ENCODE data around the gene BIVM.

Gene BIVM

DNA sequence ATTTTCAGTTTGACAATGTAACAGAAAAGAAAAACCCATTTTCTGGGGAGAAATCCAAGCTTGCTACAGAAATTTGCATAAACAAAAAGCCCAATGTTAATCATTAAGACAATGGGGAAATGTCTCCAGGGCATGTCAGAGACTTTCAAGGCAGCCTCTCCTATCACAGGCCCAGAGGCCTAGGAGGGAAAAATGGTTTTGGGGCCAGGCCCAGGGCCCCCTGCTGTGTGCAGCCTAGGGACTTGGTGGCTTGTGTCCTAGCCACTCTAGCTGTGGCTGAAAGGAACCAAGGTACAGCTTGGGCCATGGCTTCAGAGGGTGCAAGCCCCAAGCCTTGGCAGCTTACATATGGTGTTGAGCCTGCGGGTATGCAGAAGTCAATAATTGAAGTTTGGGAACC lies 17.3 kb upstream of the BIVM start:
- H3K4me3 ChIP-seq, result no peak overlapping the region
- H3K27ac ChIP-seq, result no peak overlapping the region

DNA sequence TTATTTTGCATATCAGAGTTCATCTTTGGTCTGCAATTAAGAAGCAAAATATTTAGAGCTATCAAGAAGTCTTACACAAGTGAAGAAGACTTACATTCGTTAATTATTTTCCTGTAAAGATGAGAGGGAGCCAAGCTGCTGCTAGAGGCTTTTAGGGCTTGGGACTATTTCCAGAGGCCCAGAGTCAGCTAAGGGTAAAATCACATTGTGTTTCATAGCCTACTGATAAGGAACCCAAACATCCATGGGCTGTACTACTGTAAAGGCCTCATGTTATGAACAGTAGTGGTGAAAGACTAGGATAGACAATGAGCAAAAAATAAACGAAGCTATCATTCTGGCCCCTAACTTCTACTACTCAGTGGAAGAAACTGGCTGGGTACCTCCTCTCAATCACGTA lies 14.4 kb upstream of the BIVM start:
- Histone ChIP-seq H3K27ac (no peak overlapping the region), H3K4me3 (no peak overlapping the region)

GRCh38 chr13:102788683-102789082 lies 10.2 kb upstream of the BIVM start:
- no peak overlapping the region for H3K4me3 ChIP-seq
- no peak overlapping the region for H3K27ac ChIP-seq

- H3K27ac ChIP-seq, result no peak overlapping the region
- H3K4me3 ChIP-seq, result no peak overlapping the region
Observed at GRCh38 chr13:102792396-102792795, 6.5 kb upstream of the BIVM start.

GRCh38 chr13:102793611-102794355 lies 5.1 kb upstream of the BIVM start:
- Histone ChIP-seq H3K27ac (no peak overlapping the region), H3K4me3 (no peak overlapping the region)

GRCh38 chr13:102799426-102800144 lies 666 bp downstream of the BIVM start:
- Histone ChIP-seq H3K4me3 (peak overlapping the region; percentile 49 to 76 (median 71)), H3K27ac (peak overlapping the region; percentile 35 to 92 (median 83))

DNA sequence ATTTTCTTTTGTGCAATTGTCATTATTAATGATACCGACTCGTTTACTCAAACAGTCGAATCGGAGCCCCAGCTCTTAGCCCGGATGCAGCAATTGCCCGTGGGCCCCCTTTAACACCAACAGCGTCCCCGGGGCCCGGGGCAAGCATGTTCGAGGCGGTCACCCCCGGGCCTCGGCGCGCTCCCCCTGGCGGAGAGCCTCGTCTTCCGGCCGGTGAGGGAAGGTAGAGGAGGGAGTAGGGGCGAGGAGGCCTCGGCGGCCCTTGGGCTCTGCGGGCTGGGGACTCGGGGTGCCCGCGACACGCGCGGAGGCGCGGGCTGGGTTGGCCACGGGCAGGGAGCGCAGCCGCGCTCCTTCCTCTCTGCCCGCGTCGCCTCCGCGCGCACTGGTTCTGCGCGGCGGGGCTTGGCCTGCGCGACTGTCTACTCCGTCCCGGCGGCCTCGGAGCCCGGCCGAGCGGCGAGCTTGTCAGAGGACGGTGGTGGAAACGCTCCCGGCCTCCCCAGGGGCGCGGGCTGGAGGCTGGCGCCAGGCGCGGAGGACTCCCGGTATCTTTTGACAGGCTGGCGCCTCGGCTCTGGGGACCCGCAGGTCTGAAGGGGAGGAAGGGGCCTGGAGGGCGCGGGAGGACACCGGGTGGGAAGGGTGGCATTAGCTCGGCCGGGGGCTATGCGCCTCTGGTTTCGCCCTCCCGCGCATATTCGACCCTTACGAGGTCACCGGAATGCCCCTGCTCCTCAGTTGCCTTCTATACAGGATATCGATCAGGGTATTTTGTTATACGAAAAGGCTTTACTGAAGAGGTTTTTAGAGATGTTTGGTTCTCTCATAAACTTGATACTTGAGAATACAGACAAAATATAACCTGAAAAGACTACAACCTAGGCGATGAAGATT lies 1.5 kb downstream of the BIVM start:
- Histone ChIP-seq H3K27ac (peak overlapping the region; percentile 60 to 92 (median 83)), H3K4me3 (peak overlapping the region; percentile 49 to 76 (median 71))

DNA sequence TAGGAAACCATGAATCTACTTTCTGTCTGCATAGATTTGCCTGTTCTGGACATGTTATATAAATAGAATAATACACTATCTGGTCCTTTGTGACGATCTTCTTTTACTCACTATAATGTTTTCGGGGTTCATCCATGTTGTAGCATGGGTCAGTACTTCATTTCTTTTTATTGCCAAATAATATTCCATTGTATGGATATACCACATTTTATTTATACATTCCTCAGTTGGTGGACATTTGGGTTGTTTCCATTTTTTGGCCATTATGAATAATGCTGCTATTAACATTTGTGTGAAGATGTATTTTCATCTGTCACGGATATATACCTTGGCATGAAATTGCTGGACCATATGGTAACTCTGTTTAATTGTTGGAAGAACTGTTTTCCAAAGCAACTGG lies 6.8 kb downstream of the BIVM start:
- Histone ChIP-seq H3K4me3 (no peak overlapping the region), H3K27ac (no peak overlapping the region)

DNA sequence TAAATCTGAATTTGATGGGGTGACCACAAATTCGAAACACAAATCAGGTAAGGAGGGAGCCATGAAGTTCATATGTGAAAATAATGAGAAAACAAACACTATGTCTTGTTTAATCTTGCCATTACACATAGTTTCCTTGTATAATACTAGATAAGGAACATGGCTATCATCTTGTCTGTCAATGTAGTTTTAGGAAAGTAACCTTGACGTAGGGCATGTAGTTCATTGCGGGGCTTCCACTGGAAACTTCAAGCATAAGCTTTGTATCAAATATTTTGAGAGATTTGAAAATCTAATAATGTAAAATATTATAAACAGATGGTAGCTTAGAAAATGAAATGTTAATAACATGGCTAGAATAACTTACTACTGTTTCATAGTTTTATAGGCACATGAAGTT lies 8.8 kb downstream of the BIVM start:
- Histone ChIP-seq H3K27ac (no peak overlapping the region), H3K4me3 (no peak overlapping the region)

DNA sequence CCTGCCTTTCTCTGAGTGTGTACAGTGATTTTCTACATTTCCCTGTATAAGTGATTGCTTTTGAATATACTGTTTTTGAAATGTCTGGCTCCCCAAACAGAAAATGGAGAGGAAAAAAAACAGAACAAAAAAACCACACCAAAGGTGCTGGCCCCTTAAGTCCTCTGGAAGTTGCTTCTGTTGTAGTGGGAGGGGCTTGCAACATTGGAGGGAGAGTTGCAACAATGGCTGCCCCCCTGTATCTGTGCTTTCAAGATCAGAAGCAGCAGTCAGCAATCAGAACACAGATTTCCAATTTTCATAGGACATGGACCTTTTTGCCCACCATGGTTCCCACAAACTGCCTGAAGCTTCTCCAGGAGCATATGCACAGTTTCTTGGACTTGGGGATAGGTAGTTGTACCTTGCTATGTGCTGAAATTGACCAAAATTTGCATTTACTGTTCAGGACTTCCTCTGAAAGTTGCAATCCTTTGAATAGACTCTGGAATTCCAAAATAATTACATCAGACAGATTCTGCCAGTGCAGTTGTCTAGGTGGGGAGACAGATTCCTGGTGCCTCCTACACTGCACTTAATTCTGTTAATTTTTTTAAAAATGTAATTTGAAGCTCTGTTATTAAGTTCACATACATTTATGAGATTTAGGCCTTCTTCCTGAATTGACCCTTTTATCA lies 13.8 kb downstream of the BIVM start:
- Histone ChIP-seq H3K4me3 (no peak overlapping the region), H3K27ac (no peak overlapping the region)

DNA sequence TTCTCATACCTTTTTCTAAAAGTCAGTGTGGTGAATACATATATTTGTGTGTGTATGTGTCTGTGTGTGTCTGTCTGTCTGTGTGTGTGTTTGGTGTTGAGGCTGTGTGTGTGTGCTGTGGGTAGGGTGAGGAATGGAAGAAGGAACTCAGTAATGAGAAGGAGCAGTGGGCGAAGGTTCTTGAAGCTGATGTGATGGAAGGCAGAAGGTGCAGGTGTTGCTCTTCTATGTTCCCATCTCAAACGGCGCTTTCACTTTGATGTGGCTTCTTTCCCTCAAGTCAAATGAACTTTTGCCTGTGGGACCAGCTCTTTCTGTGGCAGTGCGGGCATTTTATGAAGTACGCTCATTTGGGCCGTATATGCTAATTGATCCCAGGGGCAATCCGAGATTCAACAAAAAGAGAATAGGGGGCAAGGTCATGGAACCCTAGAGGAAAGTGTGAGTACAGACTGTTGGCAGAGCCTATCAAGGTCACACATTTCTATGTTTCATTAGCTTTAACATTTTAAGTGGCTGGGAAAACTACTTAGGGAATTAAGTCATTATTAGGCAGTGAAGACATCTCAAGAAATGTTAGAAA lies 15.2 kb downstream of the BIVM start:
- H3K4me3 ChIP-seq, result no peak overlapping the region
- H3K27ac ChIP-seq, result no peak overlapping the region

GRCh38 chr13:102814793-102815192 lies 15.9 kb downstream of the BIVM start:
- Histone ChIP-seq H3K27ac (no peak overlapping the region), H3K4me3 (no peak overlapping the region)

DNA sequence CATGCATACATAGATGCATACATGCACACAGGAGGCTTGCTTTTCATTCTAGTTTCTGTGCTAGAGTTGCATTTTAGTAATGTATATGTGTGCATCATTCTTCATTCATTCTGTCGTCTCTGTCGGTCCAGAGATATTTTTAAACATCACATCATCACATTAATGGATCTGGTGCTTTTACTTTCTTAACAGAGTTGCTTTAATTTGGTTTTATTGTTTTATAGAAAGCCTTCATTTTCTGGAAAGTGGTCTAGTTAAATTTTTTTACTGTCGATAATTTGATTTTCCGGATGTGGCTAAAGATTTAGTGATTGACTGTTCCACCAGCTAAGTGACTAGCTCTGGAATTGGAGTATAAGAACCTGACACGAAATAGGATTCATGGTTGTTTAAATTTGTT lies 16.9 kb downstream of the BIVM start:
- H3K4me3 ChIP-seq, result no peak overlapping the region
- H3K27ac ChIP-seq, result no peak overlapping the region

- Histone ChIP-seq H3K27ac (no peak overlapping the region), H3K4me3 (no peak overlapping the region)
Observed at GRCh38 chr13:102816708-102817107, 17.8 kb downstream of the BIVM start.

DNA sequence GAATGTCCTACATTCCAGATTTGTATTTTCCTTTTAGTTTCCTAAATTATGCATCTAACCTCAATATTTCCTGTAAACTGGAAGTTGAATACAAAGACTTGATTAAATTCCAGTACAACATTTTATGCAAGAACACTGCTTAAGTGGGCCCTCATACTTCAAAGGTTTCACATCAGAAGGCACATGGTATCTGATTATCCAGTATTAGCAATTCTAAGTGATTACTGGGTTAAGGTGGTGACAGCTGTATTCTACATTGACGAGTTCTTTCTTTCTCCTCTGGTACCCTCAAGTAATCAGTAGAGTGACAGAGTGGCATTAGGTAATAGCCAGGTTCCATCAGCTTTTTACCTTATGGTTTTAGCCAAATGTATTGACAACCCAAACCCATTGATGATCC lies 18.3 kb downstream of the BIVM start:
- H3K27ac ChIP-seq, result no peak overlapping the region
- no peak overlapping the region for H3K4me3 ChIP-seq

GRCh38 chr13:102817907-102818306 lies 19.0 kb downstream of the BIVM start:
- Histone ChIP-seq H3K4me3 (no peak overlapping the region), H3K27ac (no peak overlapping the region)

DNA sequence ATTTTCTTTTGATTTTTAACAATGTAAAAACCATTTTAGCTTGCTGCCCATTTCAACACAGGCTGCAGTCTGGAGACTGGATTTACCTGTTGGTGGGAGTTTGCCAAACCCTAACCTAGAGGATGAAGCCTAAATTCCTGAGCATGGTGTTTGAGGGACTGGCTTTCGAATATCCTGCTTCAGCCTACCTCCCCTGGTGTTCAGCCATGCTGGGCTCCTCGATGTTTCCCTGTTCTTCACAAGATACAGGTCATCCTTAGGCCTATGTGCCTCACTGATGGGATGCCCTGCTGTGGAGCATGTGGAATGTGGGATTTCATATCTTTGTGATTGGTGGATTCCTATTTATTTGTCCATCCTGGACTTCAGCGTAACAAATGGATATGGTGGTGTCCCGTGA lies 26.5 kb downstream of the BIVM start:
- Histone ChIP-seq H3K4me3 (no peak overlapping the region), H3K27ac (no peak overlapping the region)

DNA sequence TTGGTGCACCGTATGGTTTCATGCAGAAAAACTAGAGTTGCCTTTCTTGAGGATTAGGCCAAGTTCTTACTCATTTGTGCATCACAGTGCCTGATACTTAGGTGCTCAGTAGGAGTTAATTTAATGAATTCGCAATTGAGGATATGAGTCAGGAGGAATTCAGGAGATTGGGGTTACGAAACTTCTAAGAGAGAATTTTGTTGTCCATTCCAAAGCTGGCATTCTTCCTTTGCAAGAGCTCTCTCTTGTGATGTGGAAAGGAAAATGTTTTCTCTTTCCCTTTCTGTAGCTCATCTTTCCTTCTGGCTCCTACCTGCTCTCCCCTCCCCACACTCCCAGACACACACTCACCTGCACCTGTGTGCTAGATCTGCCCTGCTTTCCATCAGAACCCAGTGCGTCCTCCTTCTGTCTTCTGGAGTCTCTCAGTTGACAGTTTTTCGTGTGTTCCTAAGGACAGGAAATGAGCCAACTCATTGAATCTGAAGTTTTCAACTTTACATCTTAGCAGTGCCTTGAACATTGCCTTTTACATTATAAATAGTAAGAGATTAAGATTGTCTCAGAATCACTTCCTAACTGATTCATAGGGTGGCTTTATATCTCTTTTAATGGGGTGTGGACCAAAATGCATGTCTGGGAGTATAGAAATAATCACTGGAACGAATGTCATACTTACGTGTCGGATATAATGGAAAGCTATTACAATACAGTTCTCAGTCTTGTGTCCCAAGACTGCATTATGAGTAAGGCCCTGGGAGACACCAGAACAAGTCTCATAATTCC lies 27.2 kb downstream of the BIVM start:
- Histone ChIP-seq H3K27ac (peak overlapping the region in 1 of 21 experiments; percentile 22), H3K4me3 (no peak overlapping the region)

- no peak overlapping the region for H3K4me3 ChIP-seq
- no peak overlapping the region for H3K27ac ChIP-seq
Observed at GRCh38 chr13:102830646-102831045, 31.7 kb downstream of the BIVM start.

Measured in skin epidermis (tissue), 12 donors.